Activated CD4-positive, CD25-positive, alpha-beta regulatory T cell treated with anti-CD3 and anti-CD28 coated beads, Interleukin-2, amount 50 U/mL, for 72 hours (primary cell): Measurements from ENCODE around the gene C12orf43.

Source experiments
- DNase-seq: peaks from one replicate; pipeline ENCODE4 v3.0.0; 2021

C12orf43 gene

GRCh38 chr12:121026274-121027045 lies 10.2 kb upstream of the C12orf43 start:
- no peak for DNase-seq

GRCh38 chr12:121025442-121026226 lies 9.3 kb upstream of the C12orf43 start:
- no peak for DNase-seq

- no peak for DNase-seq
Measured at GRCh38 chr12:121023799-121024198, 7.5 kb upstream of the C12orf43 start.

GRCh38 chr12:121022713-121023112 lies 6.4 kb upstream of the C12orf43 start:
- no peak for DNase-seq

GRCh38 chr12:121021754-121022153 lies 5.5 kb upstream of the C12orf43 start:
- DNase-seq = no peak

- DNase-seq = no peak
Measured at GRCh38 chr12:121018860-121019617, 2.8 kb upstream of the C12orf43 start.

- no peak for DNase-seq
Measured at GRCh38 chr12:121017966-121018491, 1.7 kb upstream of the C12orf43 start.

GRCh38 chr12:121013715-121014114 lies 2.6 kb downstream of the C12orf43 start:
- DNase-seq = no peak

- DNase-seq = no peak
Measured at GRCh38 chr12:121011820-121012219, 4.5 kb downstream of the C12orf43 start.

- no peak for DNase-seq
Measured at GRCh38 chr12:121010860-121011259, 5.4 kb downstream of the C12orf43 start.

- no peak for DNase-seq
Measured at GRCh38 chr12:121009741-121010140, 6.5 kb downstream of the C12orf43 start.

- no peak for DNase-seq
Measured at GRCh38 chr12:121008347-121009098, 7.8 kb downstream of the C12orf43 start.

- peak; percentile 52 for DNase-seq
Measured at GRCh38 chr12:121005346-121005815, 10.9 kb downstream of the C12orf43 start.

- no peak for DNase-seq
Measured at GRCh38 chr12:121004253-121004815, 12.0 kb downstream of the C12orf43 start.

- no peak for DNase-seq
Measured at GRCh38 chr12:121003650-121004049, 12.6 kb downstream of the C12orf43 start.

GRCh38 chr12:121001841-121002483 lies 14.3 kb downstream of the C12orf43 start:
- no peak for DNase-seq

- no peak for DNase-seq
Measured at GRCh38 chr12:121001060-121001459, 15.2 kb downstream of the C12orf43 start.

GRCh38 chr12:121000530-121000929 lies 15.8 kb downstream of the C12orf43 start:
- no peak for DNase-seq

- no peak for DNase-seq
Measured at GRCh38 chr12:120999191-121000120, 16.8 kb downstream of the C12orf43 start.

GRCh38 chr12:120998435-120998834 lies 17.9 kb downstream of the C12orf43 start:
- no peak for DNase-seq
